ENCODE data around the gene HDAC2.

DNA sequence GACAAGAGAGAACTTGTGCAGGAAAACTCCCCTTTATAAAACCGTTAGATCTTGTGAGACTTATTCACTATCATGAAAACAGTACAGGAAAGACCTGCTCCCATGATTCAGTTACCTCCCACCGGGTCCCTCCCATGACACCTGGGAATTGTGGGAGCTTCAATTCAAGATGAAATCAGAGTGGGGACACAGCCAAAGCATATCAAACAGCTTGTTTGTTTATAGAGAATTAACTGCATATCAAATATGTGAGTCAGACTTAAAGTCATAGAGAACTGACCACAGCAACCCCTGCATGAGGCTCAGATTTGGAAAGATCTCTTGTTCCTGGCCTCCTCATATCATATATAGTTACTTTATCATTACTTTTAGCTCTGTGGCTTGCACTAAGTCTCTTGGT, 29.1 kb upstream of the HDAC2 start:
- no peak for TF ChIP-seq EP300 (conservative IDR thresholded peaks at IDR 0.05; ENCODE audit: poor library complexity, severe bottlenecking)
- TF ChIP-seq EZH2 (IDR thresholded peaks at IDR 0.05; ENCODE audit: borderline replicate concordance, insufficient read depth, low read length, poor library complexity, severe bottlenecking), result no peak
- TF ChIP-seq, protein P1, sequence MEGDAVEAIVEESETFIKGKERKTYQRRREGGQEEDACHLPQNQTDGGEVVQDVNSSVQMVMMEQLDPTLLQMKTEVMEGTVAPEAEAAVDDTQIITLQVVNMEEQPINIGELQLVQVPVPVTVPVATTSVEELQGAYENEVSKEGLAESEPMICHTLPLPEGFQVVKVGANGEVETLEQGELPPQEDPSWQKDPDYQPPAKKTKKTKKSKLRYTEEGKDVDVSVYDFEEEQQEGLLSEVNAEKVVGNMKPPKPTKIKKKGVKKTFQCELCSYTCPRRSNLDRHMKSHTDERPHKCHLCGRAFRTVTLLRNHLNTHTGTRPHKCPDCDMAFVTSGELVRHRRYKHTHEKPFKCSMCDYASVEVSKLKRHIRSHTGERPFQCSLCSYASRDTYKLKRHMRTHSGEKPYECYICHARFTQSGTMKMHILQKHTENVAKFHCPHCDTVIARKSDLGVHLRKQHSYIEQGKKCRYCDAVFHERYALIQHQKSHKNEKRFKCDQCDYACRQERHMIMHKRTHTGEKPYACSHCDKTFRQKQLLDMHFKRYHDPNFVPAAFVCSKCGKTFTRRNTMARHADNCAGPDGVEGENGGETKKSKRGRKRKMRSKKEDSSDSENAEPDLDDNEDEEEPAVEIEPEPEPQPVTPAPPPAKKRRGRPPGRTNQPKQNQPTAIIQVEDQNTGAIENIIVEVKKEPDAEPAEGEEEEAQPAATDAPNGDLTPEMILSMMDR (IDR thresholded peaks at IDR 0.05; ENCODE audit: poor library complexity, severe bottlenecking), result no peak
- TF ChIP-seq SMC3 (conservative IDR thresholded peaks at IDR 0.05; ENCODE audit: poor library complexity), result no peak
- no peak for TF ChIP-seq RAD21 (conservative IDR thresholded peaks at IDR 0.05)
- TF ChIP-seq POLR2AphosphoS5 (IDR thresholded peaks at IDR 0.05), result no peak
